MCF 10A (cell line): ENCODE results near the gene CD5L. TPM values are rescaled to one million over a fixed set of nuclear protein-coding genes. Genes with fewer than 3 reads are reported as not detected.

Source experiments
- BruUV-seq: library from RNA; stranded (reverse); fragments of 400-500 nt; replicated peaks from 2 replicates; lab custom pipeline; 2021; lab: Mats Ljungman, UMichigan
- CTCF ChIA-PET: fragments of 300-600 bp; sonication (Branson Sonifier 250); formaldehyde crosslinking; extraction: SDS; loops from one replicate; lab custom pipeline; 2021; ENCODE audit warnings: antibody characterized with exemption, inconsistent platforms; lab: Yijun Ruan, JAX
- POLR2A ChIA-PET: fragments of 300-600, 350-650 bp; sonication (Branson Sonifier 250); formaldehyde crosslinking; extraction: SDS; loops from one replicate; lab custom pipeline; 2020; ENCODE audit warnings: antibody characterized with exemption, inconsistent platforms; lab: Yijun Ruan, JAX
- DNase-seq: peaks from one replicate; pipeline ENCODE4 v3.0.0-alpha.2; 2018; ENCODE audit not compliant: unreplicated experiment
- H3K27ac Mint-ChIP-seq: one replicate; pipeline ENCODE4 v1.8.0; 2022; ENCODE audit warnings: mild to moderate bottlenecking, low read depth, mixed read lengths; ENCODE audit not compliant: unreplicated experiment
- H3K27me3 Mint-ChIP-seq: one replicate; pipeline ENCODE4 v1.8.0; 2022; ENCODE audit warnings: mixed read lengths; ENCODE audit not compliant: insufficient read depth, unreplicated experiment
- H3K36me3 Mint-ChIP-seq: one replicate; pipeline ENCODE4 v1.8.0; 2022; ENCODE audit warnings: mild to moderate bottlenecking, moderate library complexity, mixed read lengths; ENCODE audit not compliant: insufficient read depth, unreplicated experiment
- H3K4me1 Mint-ChIP-seq: one replicate; pipeline ENCODE4 v1.8.0; 2022; ENCODE audit warnings: mixed read lengths; ENCODE audit not compliant: insufficient read depth, unreplicated experiment
- H3K4me3 Mint-ChIP-seq: one replicate; pipeline ENCODE4 v1.8.0; 2022; ENCODE audit warnings: mild to moderate bottlenecking, moderate library complexity, mixed read lengths; ENCODE audit not compliant: unreplicated experiment
- H3K9me3 Mint-ChIP-seq: one replicate; pipeline ENCODE4 v1.8.0; 2022; ENCODE audit warnings: mixed read lengths; ENCODE audit not compliant: unreplicated experiment
- CTCF ChIP-seq: fragments of 200-600 bp; IDR thresholded peaks from one replicate; pipeline ENCODE4 v1.8.0; 2022; ENCODE audit warnings: antibody characterized with exemption, mild to moderate bottlenecking; ENCODE audit not compliant: unreplicated experiment
- intact Hi-C: fragments of 100-400 bp; cut with micrococcal nuclease; formaldehyde crosslinking; loops from 2 replicates; pipeline ENCODE4 v1.14.1; 2022
- total RNA-seq: library from RNA; stranded (reverse); gene quantifications from 2 replicates; pipeline ENCODE4 v1.2.3, GENCODE V29; 2022

CD5L gene
- total RNA-seq, 1 experiment from 2014 or later, result not detected

- no peak for DNase-seq
- no peaks in the 10 kb centered on the region for H3K36me3 Mint-ChIP-seq
- no peaks in the 10 kb centered on the region for H3K4me1 Mint-ChIP-seq
- intact Hi-C loops, result no loop called here
- H3K9me3 Mint-ChIP-seq, result no peaks in the 10 kb centered on the region
- ChIA-PET POLR2A (no interaction called here), CTCF (interaction anchor here (0.6 to 1.3 kb wide), 5 partner anchors 14 to 373 kb away, joined by 3 to 6 read pairs (median 4); no protein-coding TSS in a partner anchor)
- no peak for TF ChIP-seq CTCF
- BruUV-seq, result no TSS peak
- peaks cover 43% of the 10 kb centered on the region for H3K27me3 Mint-ChIP-seq
- H3K27ac Mint-ChIP-seq, result no peak overlapping the region
- H3K4me3 Mint-ChIP-seq, result no peak overlapping the region
Observed at GRCh38 chr1:157830887-157831286, 10.7 kb downstream of the CD5L start.

DNA sequence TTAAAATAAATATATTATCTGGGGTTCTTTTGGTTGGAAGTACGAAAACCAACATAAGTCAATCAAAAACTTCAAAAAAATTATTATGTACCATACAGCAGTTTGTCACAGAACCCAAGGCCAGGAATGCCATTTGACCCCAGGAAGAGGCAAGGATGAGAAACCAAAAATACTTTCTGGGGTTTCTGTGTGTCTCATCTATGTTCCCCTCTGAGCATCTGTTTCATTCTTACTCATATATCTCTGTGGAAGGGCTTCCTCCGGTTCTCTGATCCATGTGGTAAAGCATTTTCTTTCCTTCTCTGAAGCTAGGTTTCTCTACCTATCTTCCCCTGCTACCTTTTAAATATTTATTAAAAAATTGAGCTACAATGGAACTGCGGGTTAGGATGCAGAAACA, 11.9 kb downstream of the CD5L start:
- Mint-ChIP-seq H3K36me3 (no peaks in the 10 kb centered on the region), H3K9me3 (no peaks in the 10 kb centered on the region), H3K4me3 (no peak overlapping the region), H3K27ac (no peak overlapping the region), H3K4me1 (no peaks in the 10 kb centered on the region), H3K27me3 (peaks cover 45% of the 10 kb centered on the region)
- POLR2A ChIA-PET, result no interaction called here
- CTCF ChIA-PET, result interaction anchor here (0.6 to 1.5 kb wide), 3 partner anchors 9 to 296 kb away, joined by 4 read pairs; no protein-coding TSS in a partner anchor
- DNase-seq, result no peak
- intact Hi-C loops, result no loop called here
- TF ChIP-seq CTCF, result no peak
- no TSS peak for BruUV-seq

- H3K27me3 Mint-ChIP-seq, result peaks cover 50% of the 10 kb centered on the region
- H3K4me3 Mint-ChIP-seq, result no peak overlapping the region
- BruUV-seq, result no TSS peak
- no peaks in the 10 kb centered on the region for H3K36me3 Mint-ChIP-seq
- DNase-seq, result no peak
- intact Hi-C loops, result no loop called here
- no peaks in the 10 kb centered on the region for H3K9me3 Mint-ChIP-seq
- CTCF ChIA-PET, result interaction anchor here (0.6 to 1.5 kb wide), 4 partner anchors 13 to 501 kb away, joined by 3 to 4 read pairs (median 4); no protein-coding TSS in a partner anchor
- POLR2A ChIA-PET, result no interaction called here
- no peak for TF ChIP-seq CTCF
- no peak overlapping the region for H3K27ac Mint-ChIP-seq
- no peaks in the 10 kb centered on the region for H3K4me1 Mint-ChIP-seq
Observed at GRCh38 chr1:157829210-157829609, 12.4 kb downstream of the CD5L start.

- no TSS peak for BruUV-seq
- intact Hi-C loops, result no loop called here
Observed at GRCh38 chr1:157820299-157820698, 21.3 kb downstream of the CD5L start.

More at GRCh38 chr1:157820299-157820698, 21.3 kb downstream of the CD5L start:
- ChIA-PET CTCF (interaction anchor here (1.2 kb wide), 1 partner anchor 10 kb away, joined by 4 read pairs; no protein-coding TSS in a partner anchor), POLR2A (no interaction called here)
- Mint-ChIP-seq H3K4me3 (no peak overlapping the region), H3K27me3 (peaks cover 20% of the 10 kb centered on the region), H3K36me3 (no peaks in the 10 kb centered on the region), H3K27ac (no peak overlapping the region), H3K9me3 (no peaks in the 10 kb centered on the region), H3K4me1 (no peaks in the 10 kb centered on the region)
- no peak for DNase-seq
- no peak for TF ChIP-seq CTCF
